CD4-positive, CD25-positive, alpha-beta regulatory T cell (primary cell): ENCODE measurements around the gene ULK1. TPM values are rescaled to one million over a fixed set of nuclear protein-coding genes. Genes with fewer than 3 reads are reported as not detected.
A peak's percentile ranks its signal among the peaks of the same experiment; 100 is the strongest.

ENCODE experiments used
- ATAC-seq, 2 donors: fragments of 150-1000 bp; cut with Tn5 transposase; one replicate each; pipeline ENCODE4 v1.10.0; 2021; ENCODE audit warnings: low read depth in 2 of 2, moderate number of reproducible peaks in 2 of 2, moderate library complexity in 1 of 2
- DNase-seq, 3 donors: peaks; one replicate each; pipeline versions ENCODE4 v3.0.0 to v3.0.0-alpha.2; 2012 to 2022; ENCODE audit warnings: mixed read lengths in 1 of 3
- H3K27ac ChIP-seq: one replicate; pipeline ENCODE4 v1.7.0; 2013; ENCODE audit warnings: mild to moderate bottlenecking, low read length; ENCODE audit not compliant: insufficient read depth, poor library complexity, severe bottlenecking
- H3K27me3 ChIP-seq: one replicate; pipeline ENCODE4 v1.7.0; 2013; ENCODE audit warnings: low read length; ENCODE audit not compliant: control insufficient read depth, insufficient read depth
- H3K36me3 ChIP-seq: one replicate; pipeline ENCODE4 v1.7.0; 2013; ENCODE audit warnings: mild to moderate bottlenecking, low read length, moderate library complexity; ENCODE audit not compliant: control insufficient read depth, insufficient read depth
- H3K4me1 ChIP-seq: 2 replicates; pipeline ENCODE4 v1.7.0; 2013; ENCODE audit warnings: mild to moderate bottlenecking, low read length; ENCODE audit not compliant: insufficient read depth, control insufficient read depth, poor library complexity, severe bottlenecking
- H3K4me3 ChIP-seq: one replicate; pipeline ENCODE4 v1.7.0; 2013; ENCODE audit warnings: low read depth, mild to moderate bottlenecking, low read length, moderate library complexity
- H3K9me3 ChIP-seq, 2 experiments: 1 replicate in 1 of 2; 2 replicates in 1 of 2; pipeline ENCODE4 v1.7.0; 2013; ENCODE audit warnings: low read length in 2 of 2, mild to moderate bottlenecking in 1 of 2, moderate library complexity in 1 of 2; ENCODE audit not compliant: control insufficient read depth in 2 of 2
- H3K27ac Mint-ChIP-seq, 3 donors: one replicate each; pipeline ENCODE4 v1.8.0; 2020 to 2022; ENCODE audit warnings: mild to moderate bottlenecking in 3 of 3, mixed read lengths in 3 of 3, moderate library complexity in 2 of 3
- H3K27me3 Mint-ChIP-seq: one replicate; pipeline ENCODE4 v1.8.0; 2022; ENCODE audit warnings: mild to moderate bottlenecking, mixed read lengths
- H3K36me3 Mint-ChIP-seq: one replicate; pipeline ENCODE4 v1.8.0; 2020; ENCODE audit warnings: mixed read lengths
- H3K4me1 Mint-ChIP-seq, 4 donors: one replicate each; pipeline ENCODE4 v1.8.0; 2020 to 2022; ENCODE audit warnings: mixed read lengths in 4 of 4, mild to moderate bottlenecking in 1 of 4
- H3K4me3 Mint-ChIP-seq, 4 donors: one replicate each; pipeline ENCODE4 v1.8.0; 2020 to 2022; ENCODE audit warnings: mild to moderate bottlenecking in 4 of 4, mixed read lengths in 4 of 4, moderate library complexity in 3 of 4
- H3K9me3 Mint-ChIP-seq, 7 donors: one replicate each; pipeline ENCODE4 v1.8.0; 2020 to 2022; ENCODE audit warnings: mixed read lengths in 7 of 7, mild to moderate bottlenecking in 3 of 7, moderate library complexity in 2 of 7
- polyA plus RNA-seq, 4 donors: library from polyadenylated mRNA; unstranded; fragments of 300-500 nt; fragmentation: Illumina TruSeq; gene quantifications; one replicate each; pipeline ENCODE4 v1.2.3, GENCODE V29; 2021
- total RNA-seq: library from RNA; stranded (reverse); gene quantifications from one replicate; pipeline ENCODE4 v1.2.3, GENCODE V29; 2022

The ULK1 gene
- total and polyA plus RNA-seq, 5 donors from 2014 or later: 0.20 to 90.0 (median 0.46) TPM

GRCh38 chr12:131857908-131858850, 36.2 kb upstream of the ULK1 start:
- no peak for DNase-seq
- peak overlapping the region in 1 of 4 donors; percentile 7 for H3K4me3 Mint-ChIP-seq
- ATAC-seq: no peak
- no peaks in the 10 kb centered on the region for H3K36me3 Mint-ChIP-seq
- no peak overlapping the region for H3K27ac ChIP-seq
- no peaks in the 10 kb centered on the region for H3K36me3 ChIP-seq
- H3K4me3 ChIP-seq: no peak overlapping the region
- H3K9me3 Mint-ChIP-seq: peaks cover 0 to 4% (median 0%) of the 10 kb centered on the region in 7 donors
- H3K27ac Mint-ChIP-seq: no peak overlapping the region
- no peaks in the 10 kb centered on the region for H3K9me3 ChIP-seq
- H3K27me3 ChIP-seq: no peaks in the 10 kb centered on the region
- H3K4me1 ChIP-seq: no peaks in the 10 kb centered on the region
- peaks cover 0 to 4% (median under 1%) of the 10 kb centered on the region in 4 donors for H3K4me1 Mint-ChIP-seq
- peaks cover 5% of the 10 kb centered on the region for H3K27me3 Mint-ChIP-seq

GRCh38 chr12:131860472-131861260, 33.8 kb upstream of the ULK1 start:
- Mint-ChIP-seq H3K36me3 (no peaks in the 10 kb centered on the region), H3K27ac (peak overlapping the region in 1 of 3 donors; percentile 76), H3K9me3 (peaks cover 0 to 4% (median 0%) of the 10 kb centered on the region in 7 donors), H3K4me3 (no peak overlapping the region), H3K27me3 (peaks cover 5% of the 10 kb centered on the region), H3K4me1 (peaks cover 0 to 4% (median under 1%) of the 10 kb centered on the region in 4 donors)
- Histone ChIP-seq H3K27ac (no peak overlapping the region), H3K27me3 (no peaks in the 10 kb centered on the region), H3K4me3 (no peak overlapping the region), H3K9me3 (no peaks in the 10 kb centered on the region), H3K36me3 (no peaks in the 10 kb centered on the region), H3K4me1 (no peaks in the 10 kb centered on the region)
- DNase-seq (peak in 1 of 3 donors; percentile 55), ATAC-seq (no peak)

- Histone ChIP-seq H3K4me1 (no peaks in the 10 kb centered on the region), H3K9me3 (no peaks in the 10 kb centered on the region), H3K27ac (no peak overlapping the region), H3K4me3 (no peak overlapping the region), H3K36me3 (no peaks in the 10 kb centered on the region), H3K27me3 (no peaks in the 10 kb centered on the region)
- Mint-ChIP-seq H3K4me1 (peaks cover 0 to 4% (median under 1%) of the 10 kb centered on the region in 4 donors), H3K9me3 (peaks cover 0 to under 1% (median 0%) of the 10 kb centered on the region in 7 donors), H3K36me3 (no peaks in the 10 kb centered on the region), H3K27me3 (peaks cover 5% of the 10 kb centered on the region), H3K4me3 (no peak overlapping the region), H3K27ac (peak overlapping the region in 1 of 3 donors; percentile 67)
- ATAC-seq (no peak), DNase-seq (no peak)
Measured at GRCh38 chr12:131861261-131862083, 33.0 kb upstream of the ULK1 start.

GRCh38 chr12:131862084-131862441, 32.4 kb upstream of the ULK1 start:
- no peak overlapping the region for H3K27ac ChIP-seq
- no peaks in the 10 kb centered on the region for H3K36me3 ChIP-seq
- Mint-ChIP-seq H3K4me1 (peaks cover 0 to 4% (median under 1%) of the 10 kb centered on the region in 4 donors), H3K27ac (no peak overlapping the region), H3K4me3 (no peak overlapping the region), H3K27me3 (peaks cover 5% of the 10 kb centered on the region), H3K9me3 (no peaks in the 10 kb centered on the region), H3K36me3 (no peaks in the 10 kb centered on the region)
- no peak overlapping the region for H3K4me3 ChIP-seq
- no peaks in the 10 kb centered on the region for H3K27me3 ChIP-seq
- H3K9me3 ChIP-seq: no peaks in the 10 kb centered on the region
- ATAC-seq (no peak), DNase-seq (no peak)
- no peaks in the 10 kb centered on the region for H3K4me1 ChIP-seq

GRCh38 chr12:131862600-131862993, 31.8 kb upstream of the ULK1 start:
- H3K27ac Mint-ChIP-seq: no peak overlapping the region
- no peak for ATAC-seq
- DNase-seq: no peak

GRCh38 chr12:131862994-131863710, 31.3 kb upstream of the ULK1 start:
- Mint-ChIP-seq H3K4me3 (no peak overlapping the region), H3K27me3 (peaks cover 5% of the 10 kb centered on the region), H3K27ac (no peak overlapping the region), H3K4me1 (peaks cover 0 to 4% (median under 1%) of the 10 kb centered on the region in 4 donors), H3K36me3 (no peaks in the 10 kb centered on the region), H3K9me3 (no peaks in the 10 kb centered on the region)
- no peak for ATAC-seq
- Histone ChIP-seq H3K4me1 (no peaks in the 10 kb centered on the region), H3K36me3 (no peaks in the 10 kb centered on the region), H3K4me3 (no peak overlapping the region), H3K9me3 (no peaks in the 10 kb centered on the region), H3K27ac (no peak overlapping the region), H3K27me3 (no peaks in the 10 kb centered on the region)
- DNase-seq: no peak

More at GRCh38 chr12:131862600-131862993, 31.8 kb upstream of the ULK1 start:
- no peaks in the 10 kb centered on the region for H3K36me3 ChIP-seq
- H3K27ac ChIP-seq: no peak overlapping the region
- H3K4me1 ChIP-seq: no peaks in the 10 kb centered on the region
- H3K27me3 ChIP-seq: no peaks in the 10 kb centered on the region
- H3K9me3 ChIP-seq: no peaks in the 10 kb centered on the region
- no peaks in the 10 kb centered on the region for H3K9me3 Mint-ChIP-seq
- H3K4me3 Mint-ChIP-seq: no peak overlapping the region
- H3K4me3 ChIP-seq: no peak overlapping the region
- H3K4me1 Mint-ChIP-seq: peaks cover 0 to 4% (median under 1%) of the 10 kb centered on the region in 4 donors
- H3K36me3 Mint-ChIP-seq: no peaks in the 10 kb centered on the region
- H3K27me3 Mint-ChIP-seq: peaks cover 5% of the 10 kb centered on the region
